A673 (cell line): ENCODE data around the gene TNS3. TPM values are rescaled to one million over a fixed set of nuclear protein-coding genes. Genes with fewer than 3 reads are reported as not detected.

Experiments used
- BruUV-seq: library from RNA; stranded (reverse); fragments of 400-500 nt; replicated peaks from 2 replicates; lab custom pipeline; 2021; lab: Mats Ljungman, UMichigan
- CTCF ChIA-PET: fragments of 300-600 bp; sonication (Branson Sonifier 250); formaldehyde crosslinking; loops from one replicate; lab custom pipeline; 2022; ENCODE audit warnings: antibody characterized with exemption; lab: Charles Lee
- POLR2A ChIA-PET: fragments of 300-600 bp; sonication (Branson Sonifier 250); formaldehyde crosslinking; loops from one replicate; lab custom pipeline; 2022; ENCODE audit warnings: antibody characterized with exemption; ENCODE audit not compliant: low non-redundant PET; lab: Charles Lee
- DNase-seq: peaks from one replicate; pipeline ENCODE4 v3.0.0-alpha.2; 2015; ENCODE audit warnings: low spot score
- H3K27ac ChIP-seq: fragments of 200-600 bp; sonication (generic); 2 replicates; pipeline ENCODE4 v1.5.1; 2016; ENCODE audit warnings: mixed run types, low read depth, mild to moderate bottlenecking, mixed read lengths, antibody characterized with exemption, low read length; ENCODE audit not compliant: poor library complexity, severe bottlenecking
- H3K27me3 ChIP-seq: fragments of 200-600 bp; sonication (generic); replicated peaks from 2 replicates; pipeline ENCODE4 v1.6.1; 2017; ENCODE audit warnings: mixed run types, low read depth, mild to moderate bottlenecking, mixed read lengths, antibody characterized with exemption, low read length; ENCODE audit not compliant: insufficient read depth, poor library complexity
- H3K36me3 ChIP-seq: fragments of 200-600 bp; sonication (generic); 2 replicates; pipeline ENCODE4 v1.6.1; 2016; ENCODE audit warnings: mixed run types, mild to moderate bottlenecking, mixed read lengths, antibody characterized with exemption, low read length; ENCODE audit not compliant: insufficient read depth, poor library complexity, severe bottlenecking
- H3K4me1 ChIP-seq: fragments of 200-600 bp; sonication (generic); 2 replicates; pipeline ENCODE4 v1.6.1; 2017; ENCODE audit warnings: mixed run types, mild to moderate bottlenecking, mixed read lengths, antibody characterized with exemption, low read length; ENCODE audit not compliant: insufficient read depth, poor library complexity, severe bottlenecking
- H3K4me3 ChIP-seq: fragments of 200-600 bp; sonication (generic); 2 replicates; pipeline ENCODE4 v1.5.1; 2016; ENCODE audit warnings: low read depth, mixed run types, mild to moderate bottlenecking, mixed read lengths, low read length; ENCODE audit not compliant: poor library complexity, severe bottlenecking
- H3K9me3 ChIP-seq: fragments of 200-600 bp; sonication (generic); 2 replicates; pipeline ENCODE4 v1.6.1; 2016; ENCODE audit warnings: mixed run types, low read depth, mild to moderate bottlenecking, mixed read lengths, antibody characterized with exemption, low read length; ENCODE audit not compliant: poor library complexity, severe bottlenecking
- EZH2 ChIP-seq: fragments of 200-600 bp; sonication (generic); IDR thresholded peaks from 2 replicates; pipeline ENCODE4 v1.6.1; 2017; ENCODE audit warnings: borderline replicate concordance, low read depth, mild to moderate bottlenecking, mixed read lengths, antibody characterized with exemption, low read length; ENCODE audit not compliant: poor library complexity, severe bottlenecking
- intact Hi-C: fragments of 100-400 bp; cut with micrococcal nuclease; formaldehyde crosslinking; loops from one replicate; pipeline ENCODE4 v1.10.0; 2022; ENCODE audit not compliant: unreplicated experiment
- total RNA-seq: library from RNA; stranded (reverse); gene quantifications from 2 replicates; pipeline ENCODE4 v1.2.3, GENCODE V29; 2021
- TF ChIP-seq, protein P1 (sequence below): fragments of 300-800, 200-600 bp; sonication (generic); conservative IDR thresholded peaks from 2 replicates; pipeline ENCODE4 v1.5.1; 2017; ENCODE audit warnings: low read depth, mild to moderate bottlenecking, antibody characterized with exemption, low read length, moderate library complexity, mixed read lengths

TNS3 gene
- total RNA-seq, 1 experiment from 2014 or later, result not detected

DNA sequence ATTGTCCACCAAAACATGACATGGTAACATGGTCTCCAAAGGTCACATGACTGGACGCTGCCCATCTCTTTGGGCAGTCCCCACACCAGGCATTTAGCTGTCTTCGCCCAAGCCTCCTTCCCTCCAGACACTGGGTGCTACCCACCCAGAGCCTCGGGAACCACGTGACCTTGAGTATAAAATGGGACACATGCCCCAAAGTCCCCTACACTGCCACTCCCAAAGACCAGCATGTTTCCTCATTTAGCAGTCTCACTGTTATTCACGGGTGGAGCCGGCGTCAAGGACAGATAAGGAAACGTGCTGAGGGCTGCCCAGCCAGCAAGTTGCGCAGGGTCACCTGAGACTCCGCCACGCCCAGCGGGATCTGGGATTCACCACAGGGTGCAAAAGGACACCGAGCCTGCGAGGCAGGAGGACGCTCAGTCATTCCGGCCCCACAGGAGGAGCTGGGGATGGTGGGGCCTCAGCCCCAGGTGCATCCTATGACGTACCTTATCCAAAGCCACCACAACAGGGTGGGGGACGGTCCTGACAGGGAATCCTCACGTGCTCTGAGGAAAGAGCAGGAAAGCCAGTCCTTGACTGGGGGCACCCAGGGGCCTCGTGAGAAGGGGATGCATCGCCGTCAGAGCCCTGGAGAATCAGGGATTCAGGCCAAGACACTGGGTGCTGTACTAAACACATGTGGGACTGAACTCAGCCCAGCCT, 226.9 kb downstream of the TNS3 start:
- TF ChIP-seq, protein P1, sequence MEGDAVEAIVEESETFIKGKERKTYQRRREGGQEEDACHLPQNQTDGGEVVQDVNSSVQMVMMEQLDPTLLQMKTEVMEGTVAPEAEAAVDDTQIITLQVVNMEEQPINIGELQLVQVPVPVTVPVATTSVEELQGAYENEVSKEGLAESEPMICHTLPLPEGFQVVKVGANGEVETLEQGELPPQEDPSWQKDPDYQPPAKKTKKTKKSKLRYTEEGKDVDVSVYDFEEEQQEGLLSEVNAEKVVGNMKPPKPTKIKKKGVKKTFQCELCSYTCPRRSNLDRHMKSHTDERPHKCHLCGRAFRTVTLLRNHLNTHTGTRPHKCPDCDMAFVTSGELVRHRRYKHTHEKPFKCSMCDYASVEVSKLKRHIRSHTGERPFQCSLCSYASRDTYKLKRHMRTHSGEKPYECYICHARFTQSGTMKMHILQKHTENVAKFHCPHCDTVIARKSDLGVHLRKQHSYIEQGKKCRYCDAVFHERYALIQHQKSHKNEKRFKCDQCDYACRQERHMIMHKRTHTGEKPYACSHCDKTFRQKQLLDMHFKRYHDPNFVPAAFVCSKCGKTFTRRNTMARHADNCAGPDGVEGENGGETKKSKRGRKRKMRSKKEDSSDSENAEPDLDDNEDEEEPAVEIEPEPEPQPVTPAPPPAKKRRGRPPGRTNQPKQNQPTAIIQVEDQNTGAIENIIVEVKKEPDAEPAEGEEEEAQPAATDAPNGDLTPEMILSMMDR, result no peak
- no peak for DNase-seq
- POLR2A ChIA-PET, result interaction anchor here (0.6 kb wide), 1 partner anchor 25 kb away, joined by 4 read pairs; no protein-coding TSS in a partner anchor
- no peaks in the 10 kb centered on the region for H3K36me3 ChIP-seq
- no TSS peak for BruUV-seq
- H3K27ac ChIP-seq, result no peak overlapping the region
- CTCF ChIA-PET, result no interaction called here
- no peaks in the 10 kb centered on the region for H3K27me3 ChIP-seq
- H3K9me3 ChIP-seq, result no peaks in the 10 kb centered on the region
- intact Hi-C loops, result no loop called here
- H3K4me3 ChIP-seq, result no peak overlapping the region
- no peaks in the 10 kb centered on the region for H3K4me1 ChIP-seq

GRCh38 chr7:47354071-47354470, 227.8 kb downstream of the TNS3 start:
- H3K36me3 ChIP-seq, result no peaks in the 10 kb centered on the region
- CTCF ChIA-PET, result no interaction called here
- no peaks in the 10 kb centered on the region for H3K9me3 ChIP-seq
- TF ChIP-seq EZH2, result no peak
- TF ChIP-seq, protein P1, result no peak
- DNase-seq, result no peak
- no peak overlapping the region for H3K27ac ChIP-seq
- POLR2A ChIA-PET, result interaction anchor here (0.6 kb wide), 1 partner anchor 26 kb away, joined by 4 read pairs; no protein-coding TSS in a partner anchor
- H3K4me3 ChIP-seq, result no peak overlapping the region
- BruUV-seq, result no TSS peak
- H3K4me1 ChIP-seq, result no peaks in the 10 kb centered on the region
- intact Hi-C loops, result no loop called here
- no peaks in the 10 kb centered on the region for H3K27me3 ChIP-seq

- no peak overlapping the region for H3K27ac ChIP-seq
- ChIA-PET POLR2A (no interaction called here), CTCF (no interaction called here)
- H3K4me1 ChIP-seq, result no peaks in the 10 kb centered on the region
- no peaks in the 10 kb centered on the region for H3K27me3 ChIP-seq
- H3K9me3 ChIP-seq, result no peaks in the 10 kb centered on the region
- no peak for TF ChIP-seq EZH2
- TF ChIP-seq, protein P1, result no peak
- intact Hi-C loops, result no loop called here
- no peak for DNase-seq
- no peak overlapping the region for H3K4me3 ChIP-seq
- no peaks in the 10 kb centered on the region for H3K36me3 ChIP-seq
- BruUV-seq, result no TSS peak
Observed at GRCh38 chr7:47352394-47352968, 229.4 kb downstream of the TNS3 start.
